Measurements from ENCODE around the gene EIF4G2. TPM values are rescaled to one million over a fixed set of nuclear protein-coding genes. Genes with fewer than 3 reads are reported as not detected.

Gene EIF4G2
- total RNA-seq, 1 donor from 2014 or later: 1,184 TPM

GRCh38 chr11:10809373-10810160 lies 841 bp upstream of the EIF4G2 start:
- Mint-ChIP-seq H3K9me3 (ENCODE audit: unreplicated experiment) (no peaks in the 10 kb centered on the region), H3K36me3 (ENCODE audit: low read depth, unreplicated experiment) (peaks cover 30% of the 10 kb centered on the region), H3K27me3 (ENCODE audit: unreplicated experiment) (peaks cover 5% of the 10 kb centered on the region), H3K4me1 (ENCODE audit: unreplicated experiment) (peaks cover 37% of the 10 kb centered on the region), H3K4me3 (ENCODE audit: unreplicated experiment) (peak overlapping the region; percentile 96), H3K27ac (ENCODE audit: unreplicated experiment) (peak overlapping the region; percentile 94)
- TF ChIP-seq CTCF (IDR thresholded peaks at IDR 0.05; ENCODE audit: unreplicated experiment): no peak
- DNase-seq (ENCODE audit: low spot score): peak; percentile 55

- TF ChIP-seq CTCF (IDR thresholded peaks at IDR 0.05; ENCODE audit: unreplicated experiment): no peak
- Mint-ChIP-seq H3K27me3 (ENCODE audit: unreplicated experiment) (peaks cover 5% of the 10 kb centered on the region), H3K4me3 (ENCODE audit: unreplicated experiment) (peak overlapping the region; percentile 96), H3K27ac (ENCODE audit: unreplicated experiment) (peak overlapping the region; percentile 94), H3K4me1 (ENCODE audit: unreplicated experiment) (peaks cover 48% of the 10 kb centered on the region), H3K9me3 (ENCODE audit: unreplicated experiment) (no peaks in the 10 kb centered on the region), H3K36me3 (ENCODE audit: low read depth, unreplicated experiment) (peaks cover 43% of the 10 kb centered on the region)
- DNase-seq (ENCODE audit: low spot score): no peak
Measured at GRCh38 chr11:10808235-10808552, 532 bp downstream of the EIF4G2 start.

- H3K9me3 Mint-ChIP-seq (ENCODE audit: unreplicated experiment): no peaks in the 10 kb centered on the region
- H3K27ac Mint-ChIP-seq (ENCODE audit: unreplicated experiment): peak overlapping the region; percentile 94
- peak; percentile 60 for DNase-seq (ENCODE audit: low spot score)
- no peak for TF ChIP-seq CTCF (IDR thresholded peaks at IDR 0.05; ENCODE audit: unreplicated experiment)
- peaks cover 48% of the 10 kb centered on the region for H3K36me3 Mint-ChIP-seq (ENCODE audit: low read depth, unreplicated experiment)
- H3K4me1 Mint-ChIP-seq (ENCODE audit: unreplicated experiment): peaks cover 48% of the 10 kb centered on the region
- peaks cover 5% of the 10 kb centered on the region for H3K27me3 Mint-ChIP-seq (ENCODE audit: unreplicated experiment)
- peak overlapping the region; percentile 96 for H3K4me3 Mint-ChIP-seq (ENCODE audit: unreplicated experiment)
Measured at GRCh38 chr11:10807493-10808234, 1.1 kb downstream of the EIF4G2 start.

GRCh38 chr11:10806206-10806605 lies 2.5 kb downstream of the EIF4G2 start:
- no peak for DNase-seq (ENCODE audit: low spot score)
- no peaks in the 10 kb centered on the region for H3K9me3 Mint-ChIP-seq (ENCODE audit: unreplicated experiment)
- H3K27ac Mint-ChIP-seq (ENCODE audit: unreplicated experiment): peak overlapping the region; percentile 84
- H3K4me3 Mint-ChIP-seq (ENCODE audit: unreplicated experiment): peak overlapping the region; percentile 96
- H3K4me1 Mint-ChIP-seq (ENCODE audit: unreplicated experiment): peaks cover 54% of the 10 kb centered on the region
- peaks cover 5% of the 10 kb centered on the region for H3K27me3 Mint-ChIP-seq (ENCODE audit: unreplicated experiment)
- peaks cover 53% of the 10 kb centered on the region for H3K36me3 Mint-ChIP-seq (ENCODE audit: low read depth, unreplicated experiment)
- TF ChIP-seq CTCF (IDR thresholded peaks at IDR 0.05; ENCODE audit: unreplicated experiment): no peak

GRCh38 chr11:10805741-10806140 lies 3.0 kb downstream of the EIF4G2 start:
- H3K4me1 Mint-ChIP-seq (ENCODE audit: unreplicated experiment): peaks cover 54% of the 10 kb centered on the region
- H3K4me3 Mint-ChIP-seq (ENCODE audit: unreplicated experiment): peak overlapping the region; percentile 96
- H3K27me3 Mint-ChIP-seq (ENCODE audit: unreplicated experiment): peaks cover 5% of the 10 kb centered on the region
- no peak for TF ChIP-seq CTCF (IDR thresholded peaks at IDR 0.05; ENCODE audit: unreplicated experiment)
- H3K36me3 Mint-ChIP-seq (ENCODE audit: low read depth, unreplicated experiment): peaks cover 58% of the 10 kb centered on the region
- no peaks in the 10 kb centered on the region for H3K9me3 Mint-ChIP-seq (ENCODE audit: unreplicated experiment)
- H3K27ac Mint-ChIP-seq (ENCODE audit: unreplicated experiment): peak overlapping the region; percentile 84
- no peak for DNase-seq (ENCODE audit: low spot score)

Measured in endothelial cell (in vitro differentiated cells).